Thymus (tissue), 11 donors: ENCODE data around the gene OR6N1. TPM values are rescaled to one million over a fixed set of nuclear protein-coding genes. Genes with fewer than 3 reads are reported as not detected.
A peak's percentile ranks its signal among the peaks of the same experiment; 100 is the strongest.

Source experiments
- DNase-seq, 9 donors: peaks; one replicate each; pipeline ENCODE4 v3.0.0-alpha.2; 2013; ENCODE audit warnings: low spot score in 9 of 9, low read depth in 6 of 9, missing footprints in 1 of 9
- H3K27ac ChIP-seq, 2 donors: one replicate each; pipeline ENCODE4 v1.5.1; 2013; ENCODE audit warnings: control low read depth in 1 of 2, low read depth in 1 of 2, low read length in 1 of 2, mild to moderate bottlenecking in 1 of 2, moderate library complexity in 1 of 2
- H3K27me3 ChIP-seq, 2 donors: one replicate each; pipeline ENCODE4 v1.5.1; 2013; ENCODE audit warnings: low read length in 1 of 2; ENCODE audit not compliant: control insufficient read depth in 2 of 2, insufficient read depth in 1 of 2
- H3K36me3 ChIP-seq, 2 donors: one replicate each; pipeline ENCODE4 v1.5.1; 2013; ENCODE audit warnings: low read length in 1 of 2, mild to moderate bottlenecking in 1 of 2, moderate library complexity in 1 of 2; ENCODE audit not compliant: control insufficient read depth in 2 of 2, insufficient read depth in 2 of 2
- H3K4me1 ChIP-seq, 2 donors: one replicate each; pipeline ENCODE4 v1.5.1; 2013; ENCODE audit warnings: low read length in 2 of 2; ENCODE audit not compliant: control insufficient read depth in 2 of 2, insufficient read depth in 2 of 2
- H3K4me3 ChIP-seq, 2 donors: one replicate each; pipeline ENCODE4 v1.5.1; 2013; ENCODE audit warnings: low read length in 2 of 2, control low read depth in 1 of 2, mild to moderate bottlenecking in 1 of 2
- H3K9me3 ChIP-seq, 2 donors: one replicate each; pipeline ENCODE4 v1.5.1; 2013; ENCODE audit warnings: low read length in 1 of 2, mild to moderate bottlenecking in 1 of 2; ENCODE audit not compliant: control insufficient read depth in 2 of 2, insufficient read depth in 1 of 2
- WGBS: extraction: QIAGEN DNeasy Blood & Tissue Kit; methylation state at CpG from one replicate; pipeline ENCODE4 v1.1.7; 2013; 5-methylcytosine and 5-hydroxymethylcytosine counted together
- polyA plus RNA-seq: library from polyadenylated mRNA; stranded (reverse); fragments of 200-250 nt; gene quantifications from one replicate; pipeline ENCODE4 v1.2.3, GENCODE V29; 2013
- total RNA-seq: library from RNA; stranded (reverse); fragments of 120-200 nt; gene quantifications from one replicate; pipeline ENCODE4 v1.2.4, GENCODE V29; 2013
- donor health status: healthy.

The OR6N1 gene
- total and polyA plus RNA-seq, 2 donors: not detected

- DNase-seq: no peak
- Histone ChIP-seq H3K9me3 (no peaks in the 10 kb centered on the region), H3K4me1 (no peaks in the 10 kb centered on the region), H3K4me3 (no peak overlapping the region), H3K36me3 (no peaks in the 10 kb centered on the region), H3K27me3 (no peaks in the 10 kb centered on the region), H3K27ac (no peak overlapping the region)
- WGBS: 98% methylated on average over 5 of the region's 5 CpGs
Measured at GRCh38 chr1:158724442-158724841, 47.6 kb downstream of the OR6N1 start.

- 98% methylated on average over 2 of the region's 2 CpGs for WGBS
- DNase-seq: no peak
- Histone ChIP-seq H3K36me3 (no peaks in the 10 kb centered on the region), H3K4me3 (no peak within 1 kb of the TSS), H3K9me3 (no peaks in the 10 kb centered on the region), H3K27ac (no peak within 1 kb of the TSS), H3K4me1 (no peaks in the 10 kb centered on the region), H3K27me3 (no peaks in the 10 kb centered on the region)
Measured at GRCh38 chr1:158720620-158721019, 51.4 kb downstream of the OR6N1 start, which contains the start of gene OR6K3. Gene OR6K3 (minus strand): TSS chr1:158720720. CDS start chr1:158718115, 2,605 bp downstream.

- no peak overlapping the region for H3K4me3 ChIP-seq
- H3K36me3 ChIP-seq: no peaks in the 10 kb centered on the region
- H3K9me3 ChIP-seq: no peaks in the 10 kb centered on the region
- 95% methylated on average over 3 of the region's 3 CpGs for WGBS
- no peak for DNase-seq
- no peaks in the 10 kb centered on the region for H3K27me3 ChIP-seq
- H3K27ac ChIP-seq: no peak overlapping the region
- H3K4me1 ChIP-seq: no peaks in the 10 kb centered on the region
Measured at GRCh38 chr1:158719664-158720063, 52.3 kb downstream of the OR6N1 start.

- Histone ChIP-seq H3K4me3 (no peak overlapping the region), H3K27me3 (no peaks in the 10 kb centered on the region), H3K27ac (no peak overlapping the region), H3K4me1 (no peaks in the 10 kb centered on the region), H3K36me3 (no peaks in the 10 kb centered on the region), H3K9me3 (no peaks in the 10 kb centered on the region)
- 87% methylated on average over 6 of the region's 6 CpGs for WGBS
- DNase-seq: no peak
Measured at GRCh38 chr1:158717344-158717743, 54.7 kb downstream of the OR6N1 start.

- no peak overlapping the region for H3K27ac ChIP-seq
- 67% methylated on average over 1 of the region's 1 CpG for WGBS
- no peaks in the 10 kb centered on the region for H3K9me3 ChIP-seq
- no peaks in the 10 kb centered on the region for H3K36me3 ChIP-seq
- peak in 2 of 9 donors; percentile 4 to 15 for DNase-seq
- H3K27me3 ChIP-seq: no peaks in the 10 kb centered on the region
- H3K4me3 ChIP-seq: no peak overlapping the region
- H3K4me1 ChIP-seq: no peaks in the 10 kb centered on the region
Measured at GRCh38 chr1:158716335-158716734, 55.7 kb downstream of the OR6N1 start.

DNA sequence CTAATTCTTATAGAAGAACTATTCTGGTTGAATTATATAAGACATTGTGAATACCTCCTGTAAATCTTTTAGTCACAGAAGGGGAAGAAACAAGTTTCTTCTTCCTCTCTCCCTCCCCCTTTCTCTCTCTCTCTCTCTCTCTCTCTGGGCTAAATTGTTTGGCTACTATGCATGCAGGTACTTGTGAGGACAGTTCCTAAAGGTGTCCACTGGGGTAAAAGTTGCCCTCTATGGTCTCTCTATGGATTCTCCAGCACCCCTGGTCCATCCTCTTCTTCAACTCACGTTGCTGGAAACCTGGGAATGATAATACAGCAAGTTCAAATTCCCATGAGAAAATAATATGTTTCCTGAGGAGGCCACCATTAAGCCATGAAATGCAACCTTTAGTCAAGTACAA, 57.2 kb downstream of the OR6N1 start:
- 81% methylated on average over 1 of the region's 1 CpG for WGBS
- no peak for DNase-seq
- no peaks in the 10 kb centered on the region for H3K4me1 ChIP-seq

More for the DNA sequence above, 57.2 kb downstream of the OR6N1 start:
- H3K27me3 ChIP-seq: no peaks in the 10 kb centered on the region
- H3K36me3 ChIP-seq: no peaks in the 10 kb centered on the region
- no peak overlapping the region for H3K27ac ChIP-seq
- no peaks in the 10 kb centered on the region for H3K9me3 ChIP-seq
- H3K4me3 ChIP-seq: no peak overlapping the region

Other genes starting within 250 kb of the OR6N1 start
- not detected for gene OR6Y1, start 217.8 kb downstream of the OR6N1 start, total RNA-seq
- not detected for gene OR6Y1, start 217.8 kb downstream of the OR6N1 start, polyA plus RNA-seq
- gene OR6P1, start 201.6 kb downstream of the OR6N1 start, total RNA-seq: not detected
- not detected for gene OR6P1, start 201.6 kb downstream of the OR6N1 start, polyA plus RNA-seq
- gene OR10X1, start 192.3 kb downstream of the OR6N1 start, total RNA-seq: not detected
- gene OR10X1, start 192.3 kb downstream of the OR6N1 start, polyA plus RNA-seq: not detected
- gene OR10Z1, start 166.9 kb downstream of the OR6N1 start, total RNA-seq: under 0.01 TPM
- not detected for gene OR10Z1, start 166.9 kb downstream of the OR6N1 start, polyA plus RNA-seq
- 4.6 TPM for gene SPTA1, start 85.5 kb downstream of the OR6N1 start, total RNA-seq
- gene SPTA1, start 85.5 kb downstream of the OR6N1 start, polyA plus RNA-seq: 0.41 TPM
- not detected for gene OR6K2, start 71.5 kb downstream of the OR6N1 start, total RNA-seq
- gene OR6K2, start 71.5 kb downstream of the OR6N1 start, polyA plus RNA-seq: not detected
- gene OR6K3, start 51.5 kb downstream of the OR6N1 start, total RNA-seq: not detected
- gene OR6K3, start 51.5 kb downstream of the OR6N1 start, polyA plus RNA-seq: not detected
- gene OR6K6, start 17.5 kb downstream of the OR6N1 start, total RNA-seq: not detected
- 0.02 TPM for gene OR6K6, start 17.5 kb downstream of the OR6N1 start, polyA plus RNA-seq
- not detected for gene OR6N2, start 9.0 kb upstream of the OR6N1 start, total RNA-seq
- gene OR6N2, start 9.0 kb upstream of the OR6N1 start, polyA plus RNA-seq: not detected
- 21.6 TPM for gene MNDA, start 59.2 kb upstream of the OR6N1 start, total RNA-seq
- gene MNDA, start 59.2 kb upstream of the OR6N1 start, polyA plus RNA-seq: 13.6 TPM
- gene PYHIN1, start 159.4 kb upstream of the OR6N1 start, total RNA-seq: 8.6 TPM
- 3.2 TPM for gene PYHIN1, start 159.4 kb upstream of the OR6N1 start, polyA plus RNA-seq
- gene IFI16, start 237.7 kb upstream of the OR6N1 start, total RNA-seq: 204 TPM
- gene IFI16, start 237.7 kb upstream of the OR6N1 start, polyA plus RNA-seq: 254 TPM